Omental fat pad (tissue), 4 donors: ENCODE measurements around the gene C20orf202. TPM values are rescaled to one million over a fixed set of nuclear protein-coding genes. Genes with fewer than 3 reads are reported as not detected.

ENCODE experiments used
- ATAC-seq: fragments of 150-250 bp; one replicate; pipeline ENCODE4 v1.9.1; 2016; ENCODE audit warnings: mild to moderate bottlenecking, moderate library complexity; ENCODE audit not compliant: low FRiP score
- DNase-seq: peaks from one replicate; pipeline ENCODE4 v3.0.0-alpha.2; 2019; ENCODE audit warnings: low spot score
- CTCF ChIP-seq, 3 donors: fragments of 450-650 bp; IDR thresholded peaks; one replicate each; pipeline ENCODE4 v1.5.1; 2016 to 2017; ENCODE audit warnings: antibody characterized with exemption in 3 of 3, mild to moderate bottlenecking in 3 of 3, moderate library complexity in 2 of 3
- total RNA-seq, 4 donors: library from RNA; depleted of rRNA; stranded (reverse); fragments of >200 nt; gene quantifications; one replicate each; pipeline ENCODE4 v1.1.0, GENCODE V29; 2016

The C20orf202 gene
- total RNA-seq, 4 donors from 2014 or later = 0.28 to 2.0 (median 0.38) TPM; not detected in 1

GRCh38 chr20:1186367-1186991 is 16.8 kb upstream of the C20orf202 start:
- no peak for DNase-seq
- ATAC-seq = no peak
- no peak for TF ChIP-seq CTCF (IDR thresholded peaks at IDR 0.05)

GRCh38 chr20:1187605-1188171 is 15.6 kb upstream of the C20orf202 start:
- ATAC-seq = no peak
- no peak for DNase-seq
- TF ChIP-seq CTCF (IDR thresholded peaks at IDR 0.05) = no peak

GRCh38 chr20:1188347-1188746 is 14.9 kb upstream of the C20orf202 start:
- ATAC-seq = no peak
- no peak for TF ChIP-seq CTCF (IDR thresholded peaks at IDR 0.05)
- DNase-seq = no peak

- no peak for DNase-seq
- no peak for TF ChIP-seq CTCF (IDR thresholded peaks at IDR 0.05)
- no peak for ATAC-seq
Measured at GRCh38 chr20:1189827-1190226, 13.4 kb upstream of the C20orf202 start.

- ATAC-seq = no peak
- no peak for TF ChIP-seq CTCF (IDR thresholded peaks at IDR 0.05)
Measured at GRCh38 chr20:1190847-1191246, 12.4 kb upstream of the C20orf202 start.

GRCh38 chr20:1191299-1191698 is 12.0 kb upstream of the C20orf202 start:
- no peak for DNase-seq
- TF ChIP-seq CTCF (IDR thresholded peaks at IDR 0.05) = no peak
- no peak for ATAC-seq

More at GRCh38 chr20:1190847-1191246, 12.4 kb upstream of the C20orf202 start:
- DNase-seq = no peak

GRCh38 chr20:1195226-1195625 is 8.0 kb upstream of the C20orf202 start:
- DNase-seq (no peak), ATAC-seq (no peak)
- TF ChIP-seq CTCF (IDR thresholded peaks at IDR 0.05) = no peak
